ENCODE data around the gene CDC42EP4.

GRCh38 chr17:73274490-73274889, 37.3 kb downstream of the CDC42EP4 start:
- TF ChIP-seq CTCF (IDR thresholded peaks at IDR 0.05) (no peak), EP300 (IDR thresholded peaks at IDR 0.05) (no peak)

Data from tibial nerve (tissue), 4 donors.